Loucy (cell line): ENCODE data around the gene PCDHGA7.

Experiments used
- EZH2phosphoT487 ChIP-seq: fragments of 200-600 bp; IDR thresholded peaks from 2 replicates; pipeline ENCODE4 v1.6.1; 2018; ENCODE audit warnings: antibody characterized with exemption, mild to moderate bottlenecking, moderate library complexity, borderline replicate concordance
- TF ChIP-seq, protein P1 (sequence below): fragments of 200-600 bp; sonication (generic); conservative IDR thresholded peaks from 2 replicates; pipeline ENCODE4 v1.5.1; 2014; ENCODE audit warnings: mild to moderate bottlenecking, antibody characterized with exemption, low read length

DNA sequence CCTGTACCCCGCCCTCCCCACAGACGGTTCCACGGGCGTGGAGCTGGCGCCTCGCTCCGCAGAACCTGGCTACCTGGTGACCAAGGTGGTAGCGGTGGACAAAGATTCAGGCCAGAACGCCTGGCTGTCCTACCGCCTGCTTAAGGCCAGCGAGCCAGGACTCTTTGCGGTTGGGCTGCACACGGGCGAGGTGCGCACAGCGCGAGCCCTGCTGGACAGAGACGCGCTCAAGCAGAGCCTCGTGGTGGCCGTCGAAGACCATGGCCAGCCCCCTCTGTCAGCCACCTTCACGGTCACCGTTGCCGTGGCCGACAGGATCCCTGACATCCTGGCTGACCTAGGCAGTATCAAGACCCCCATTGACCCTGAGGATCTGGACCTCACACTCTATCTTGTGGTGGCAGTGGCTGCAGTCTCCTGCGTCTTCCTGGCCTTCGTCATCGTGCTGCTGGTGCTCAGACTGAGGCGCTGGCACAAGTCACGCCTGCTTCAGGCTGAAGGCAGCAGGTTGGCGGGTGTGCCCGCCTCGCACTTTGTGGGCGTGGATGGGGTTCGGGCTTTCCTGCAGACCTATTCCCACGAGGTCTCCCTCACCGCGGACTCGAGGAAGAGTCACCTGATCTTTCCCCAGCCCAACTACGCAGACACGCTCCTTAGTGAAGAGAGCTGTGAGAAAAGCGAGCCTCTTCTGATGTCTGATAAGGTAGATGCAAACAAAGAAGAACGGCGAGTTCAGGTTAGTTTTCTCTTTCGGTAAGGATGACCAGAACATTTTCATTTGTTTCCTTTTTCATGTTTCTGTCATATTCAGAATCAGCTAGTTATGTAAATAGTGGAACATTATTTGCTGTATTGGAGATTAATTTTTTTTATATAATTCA is 16.3 kb upstream of the PCDHGA7 start:
- TF ChIP-seq, protein P1, sequence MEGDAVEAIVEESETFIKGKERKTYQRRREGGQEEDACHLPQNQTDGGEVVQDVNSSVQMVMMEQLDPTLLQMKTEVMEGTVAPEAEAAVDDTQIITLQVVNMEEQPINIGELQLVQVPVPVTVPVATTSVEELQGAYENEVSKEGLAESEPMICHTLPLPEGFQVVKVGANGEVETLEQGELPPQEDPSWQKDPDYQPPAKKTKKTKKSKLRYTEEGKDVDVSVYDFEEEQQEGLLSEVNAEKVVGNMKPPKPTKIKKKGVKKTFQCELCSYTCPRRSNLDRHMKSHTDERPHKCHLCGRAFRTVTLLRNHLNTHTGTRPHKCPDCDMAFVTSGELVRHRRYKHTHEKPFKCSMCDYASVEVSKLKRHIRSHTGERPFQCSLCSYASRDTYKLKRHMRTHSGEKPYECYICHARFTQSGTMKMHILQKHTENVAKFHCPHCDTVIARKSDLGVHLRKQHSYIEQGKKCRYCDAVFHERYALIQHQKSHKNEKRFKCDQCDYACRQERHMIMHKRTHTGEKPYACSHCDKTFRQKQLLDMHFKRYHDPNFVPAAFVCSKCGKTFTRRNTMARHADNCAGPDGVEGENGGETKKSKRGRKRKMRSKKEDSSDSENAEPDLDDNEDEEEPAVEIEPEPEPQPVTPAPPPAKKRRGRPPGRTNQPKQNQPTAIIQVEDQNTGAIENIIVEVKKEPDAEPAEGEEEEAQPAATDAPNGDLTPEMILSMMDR: no peak
- TF ChIP-seq EZH2phosphoT487: no peak
